Measurements from ENCODE around the gene AHNAK.

AHNAK gene

GRCh38 chr11:62553080-62553838, 6.7 kb upstream of the AHNAK start (continued):
- TF ChIP-seq KLF10 (tag by site-specific recombination; IDR thresholded peaks at IDR 0.05), result no peak
- no peak for TF ChIP-seq ZNF707 (tag by site-specific recombination; IDR thresholded peaks at IDR 0.05)
- TF ChIP-seq ZNF302 (tag by site-specific recombination; IDR thresholded peaks at IDR 0.05; ENCODE audit: low read depth), result no peak
- no peak for TF ChIP-seq ZNF791 (tag by site-specific recombination; IDR thresholded peaks at IDR 0.05)
- TF ChIP-seq AEBP2 (tag by site-specific recombination; IDR thresholded peaks at IDR 0.05; ENCODE audit: borderline replicate concordance), result no peak
- no peak for TF ChIP-seq ZNF132 (tag by site-specific recombination; IDR thresholded peaks at IDR 0.05; ENCODE audit: borderline replicate concordance)
- no peak for TF ChIP-seq SALL2 (tag by site-specific recombination; IDR thresholded peaks at IDR 0.05; ENCODE audit: borderline replicate concordance)
- no peak for TF ChIP-seq ZNF76 (tag by site-specific recombination; IDR thresholded peaks at IDR 0.05; ENCODE audit: borderline replicate concordance, low read depth)
- TF ChIP-seq ZBTB11 (tag by site-specific recombination; conservative IDR thresholded peaks at IDR 0.05; ENCODE audit: low read depth), result no peak
- TF ChIP-seq KLF9 (tag by site-specific recombination; IDR thresholded peaks at IDR 0.05; ENCODE audit: low read depth), result 0 out of 2 replicates have a peak, but pooled peaks have one; percentile 15
- TF ChIP-seq SCRT2 (tag by site-specific recombination; IDR thresholded peaks at IDR 0.05), result 0 out of 2 replicates have a peak, but pooled peaks have one; percentile 16
- TF ChIP-seq REPIN1 (tag by site-specific recombination; IDR thresholded peaks at IDR 0.05; ENCODE audit: low read depth), result no peak
- TF ChIP-seq, protein P1, sequence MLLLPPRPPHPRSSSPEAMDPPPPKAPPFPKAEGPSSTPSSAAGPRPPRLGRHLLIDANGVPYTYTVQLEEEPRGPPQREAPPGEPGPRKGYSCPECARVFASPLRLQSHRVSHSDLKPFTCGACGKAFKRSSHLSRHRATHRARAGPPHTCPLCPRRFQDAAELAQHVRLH (tag by site-specific recombination; IDR thresholded peaks at IDR 0.05), result no peak
- no peak for TF ChIP-seq ZBTB1 (tag by site-specific recombination; IDR thresholded peaks at IDR 0.05)
- TF ChIP-seq ZNF112 (tag by site-specific recombination; IDR thresholded peaks at IDR 0.05), result no peak
- no peak for TF ChIP-seq ZNF354C (tag by site-specific recombination; IDR thresholded peaks at IDR 0.05; ENCODE audit: borderline replicate concordance, low read depth)
- TF ChIP-seq PATZ1 (tag by site-specific recombination; IDR thresholded peaks at IDR 0.05), result peak; percentile 76; the same call in 1 of the 2 replicates
- TF ChIP-seq ZNF223 (tag by site-specific recombination; IDR thresholded peaks at IDR 0.05), result no peak
- no peak for TF ChIP-seq ZNF155 (tag by site-specific recombination; IDR thresholded peaks at IDR 0.05)
- TF ChIP-seq ZFP37 (tag by site-specific recombination; IDR thresholded peaks at IDR 0.05), result no peak; the same call in 1 of the 2 replicates
- no peak for TF ChIP-seq INSM2 (tag by site-specific recombination; IDR thresholded peaks at IDR 0.05)
- no peak for TF ChIP-seq ZNF670 (tag by site-specific recombination; IDR thresholded peaks at IDR 0.05; ENCODE audit: low read depth)
- TF ChIP-seq, protein P2, sequence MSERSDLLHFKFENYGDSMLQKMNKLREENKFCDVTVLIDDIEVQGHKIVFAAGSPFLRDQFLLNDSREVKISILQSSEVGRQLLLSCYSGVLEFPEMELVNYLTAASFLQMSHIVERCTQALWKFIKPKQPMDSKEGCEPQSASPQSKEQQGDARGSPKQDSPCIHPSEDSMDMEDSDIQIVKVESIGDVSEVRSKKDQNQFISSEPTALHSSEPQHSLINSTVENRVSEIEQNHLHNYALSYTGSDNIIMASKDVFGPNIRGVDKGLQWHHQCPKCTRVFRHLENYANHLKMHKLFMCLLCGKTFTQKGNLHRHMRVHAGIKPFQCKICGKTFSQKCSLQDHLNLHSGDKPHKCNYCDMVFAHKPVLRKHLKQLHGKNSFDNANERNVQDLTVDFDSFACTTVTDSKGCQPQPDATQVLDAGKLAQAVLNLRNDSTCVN (tag by site-specific recombination; optimal IDR thresholded peaks at IDR 0.05), result peak; percentile 19
- TF ChIP-seq ZNF544 (tag by site-specific recombination; IDR thresholded peaks at IDR 0.05), result no peak

Data from HEK293 (cell line).